SU-DHL-6 (cell line): ENCODE results near the gene KIF13A.

Source experiments
- H2AFZ ChIP-seq: fragments of 200-600 bp; sonication (generic); 2 replicates; pipeline ENCODE4 v1.6.1; 2014; ENCODE audit warnings: low read depth, mild to moderate bottlenecking, moderate library complexity, mixed read lengths, antibody characterized with exemption, low read length; ENCODE audit not compliant: severe bottlenecking
- H3F3A ChIP-seq: fragments of 200-600 bp; shearing (Covaris generic); 2 replicates; pipeline ENCODE4 v1.6.0; 2016; ENCODE audit warnings: antibody characterized with exemption, mild to moderate bottlenecking; ENCODE audit not compliant: insufficient read depth
- H3K27ac ChIP-seq: fragments of 200-600 bp; sonication (generic); 2 replicates; pipeline ENCODE4 v1.5.1; 2016; ENCODE audit warnings: low read depth, mild to moderate bottlenecking, low read length, moderate library complexity, mixed read lengths
- H3K27me3 ChIP-seq: fragments of 200-600 bp; sonication (generic), shearing (Covaris generic); 2 replicates; pipeline ENCODE4 v1.6.0; 2014; ENCODE audit warnings: mild to moderate bottlenecking, low read length
- H3K36me3 ChIP-seq: fragments of 200-600 bp; sonication (generic); 2 replicates; pipeline ENCODE4 v1.6.1; 2014; ENCODE audit warnings: mild to moderate bottlenecking, low read length, mixed read lengths
- H3K4me2 ChIP-seq: fragments of 300-600, 200-600 bp; shearing (Covaris generic), sonication (generic); 2 replicates; pipeline ENCODE4 v1.6.0; 2014; ENCODE audit warnings: low read length, low read depth, mild to moderate bottlenecking; ENCODE audit not compliant: poor library complexity, severe bottlenecking
- H3K4me3 ChIP-seq: fragments of 200-600 bp; sonication (generic); 2 replicates; pipeline ENCODE4 v1.5.1; 2014; ENCODE audit warnings: antibody characterized with exemption, low read length, mild to moderate bottlenecking, mixed read lengths; ENCODE audit not compliant: insufficient read depth, poor library complexity, severe bottlenecking
- H3K79me2 ChIP-seq: fragments of 200-600 bp; sonication (generic); 2 replicates; pipeline ENCODE4 v1.6.1; 2014; ENCODE audit warnings: mild to moderate bottlenecking, low read length, moderate library complexity; ENCODE audit not compliant: insufficient read depth
- H3K9ac ChIP-seq: fragments of 200-600 bp; sonication (generic); 2 replicates; pipeline ENCODE4 v1.7.0; 2014; ENCODE audit warnings: mild to moderate bottlenecking, low read length
- H3K9me2 ChIP-seq: fragments of 200-600 bp; sonication (generic); replicated peaks from 2 replicates; pipeline ENCODE4 v1.6.1; 2014; ENCODE audit warnings: low read length; ENCODE audit not compliant: insufficient read depth
- H3K9me3 ChIP-seq: fragments of 200-600 bp; sonication (generic); 2 replicates; pipeline ENCODE4 v1.6.1; 2014; ENCODE audit warnings: low read length, mixed read lengths; ENCODE audit not compliant: insufficient read depth
- H4K20me1 ChIP-seq: fragments of 200-600 bp; sonication (generic); 2 replicates; pipeline ENCODE4 v1.6.1; 2014; ENCODE audit warnings: low read depth, mild to moderate bottlenecking, antibody characterized with exemption, low read length, moderate library complexity, mixed read lengths
- EZH2phosphoT487 ChIP-seq: fragments of 200-600 bp; sonication (generic), shearing (Covaris generic); conservative IDR thresholded peaks from 2 replicates; pipeline ENCODE4 v1.6.1; 2018; ENCODE audit warnings: mild to moderate bottlenecking, antibody characterized with exemption, low read length, moderate library complexity, mixed read lengths
- TF ChIP-seq, protein P1 (sequence below): fragments of 200-600 bp; sonication (generic); IDR thresholded peaks from one replicate; pipeline ENCODE4 v1.5.1; 2017; ENCODE audit warnings: antibody characterized with exemption, mild to moderate bottlenecking, low read length, moderate library complexity; ENCODE audit not compliant: insufficient read depth, poor library complexity, severe bottlenecking

KIF13A gene

DNA sequence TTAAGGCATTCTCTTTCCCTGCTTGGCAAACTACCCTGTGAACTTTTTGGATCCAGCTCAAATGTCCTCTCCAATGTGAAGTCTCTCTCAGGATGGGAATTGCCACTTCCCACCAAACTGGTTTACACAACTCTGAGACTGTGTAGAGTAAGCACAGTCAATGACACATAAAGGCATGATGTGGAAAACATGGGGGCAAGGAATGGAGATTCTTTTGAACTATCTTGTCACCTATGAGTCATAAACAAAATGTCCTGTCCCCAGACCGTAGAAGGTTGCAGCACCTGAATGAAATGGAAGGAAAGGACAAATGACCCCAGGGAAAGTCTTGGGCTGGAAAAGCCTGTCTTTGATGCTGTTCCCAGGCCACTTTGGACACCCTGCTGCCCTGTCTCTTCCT, 11.0 kb upstream of the KIF13A start:
- H3K9me3 ChIP-seq = no peaks in the 10 kb centered on the region
- H3K4me2 ChIP-seq = no peak overlapping the region
- H3K79me2 ChIP-seq = no peaks in the 10 kb centered on the region
- H2AFZ ChIP-seq = no peak overlapping the region
- no peak for TF ChIP-seq EZH2phosphoT487
- TF ChIP-seq, protein P1, sequence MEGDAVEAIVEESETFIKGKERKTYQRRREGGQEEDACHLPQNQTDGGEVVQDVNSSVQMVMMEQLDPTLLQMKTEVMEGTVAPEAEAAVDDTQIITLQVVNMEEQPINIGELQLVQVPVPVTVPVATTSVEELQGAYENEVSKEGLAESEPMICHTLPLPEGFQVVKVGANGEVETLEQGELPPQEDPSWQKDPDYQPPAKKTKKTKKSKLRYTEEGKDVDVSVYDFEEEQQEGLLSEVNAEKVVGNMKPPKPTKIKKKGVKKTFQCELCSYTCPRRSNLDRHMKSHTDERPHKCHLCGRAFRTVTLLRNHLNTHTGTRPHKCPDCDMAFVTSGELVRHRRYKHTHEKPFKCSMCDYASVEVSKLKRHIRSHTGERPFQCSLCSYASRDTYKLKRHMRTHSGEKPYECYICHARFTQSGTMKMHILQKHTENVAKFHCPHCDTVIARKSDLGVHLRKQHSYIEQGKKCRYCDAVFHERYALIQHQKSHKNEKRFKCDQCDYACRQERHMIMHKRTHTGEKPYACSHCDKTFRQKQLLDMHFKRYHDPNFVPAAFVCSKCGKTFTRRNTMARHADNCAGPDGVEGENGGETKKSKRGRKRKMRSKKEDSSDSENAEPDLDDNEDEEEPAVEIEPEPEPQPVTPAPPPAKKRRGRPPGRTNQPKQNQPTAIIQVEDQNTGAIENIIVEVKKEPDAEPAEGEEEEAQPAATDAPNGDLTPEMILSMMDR = no peak
- H3K27ac ChIP-seq = no peak overlapping the region
- H3K36me3 ChIP-seq = no peaks in the 10 kb centered on the region
- no peak overlapping the region for H3K4me3 ChIP-seq
- H3K27me3 ChIP-seq = no peaks in the 10 kb centered on the region
- no peaks in the 10 kb centered on the region for H3F3A ChIP-seq
- H4K20me1 ChIP-seq = no peaks in the 10 kb centered on the region
- no peak overlapping the region for H3K9ac ChIP-seq
- H3K9me2 ChIP-seq = no peaks in the 10 kb centered on the region

DNA sequence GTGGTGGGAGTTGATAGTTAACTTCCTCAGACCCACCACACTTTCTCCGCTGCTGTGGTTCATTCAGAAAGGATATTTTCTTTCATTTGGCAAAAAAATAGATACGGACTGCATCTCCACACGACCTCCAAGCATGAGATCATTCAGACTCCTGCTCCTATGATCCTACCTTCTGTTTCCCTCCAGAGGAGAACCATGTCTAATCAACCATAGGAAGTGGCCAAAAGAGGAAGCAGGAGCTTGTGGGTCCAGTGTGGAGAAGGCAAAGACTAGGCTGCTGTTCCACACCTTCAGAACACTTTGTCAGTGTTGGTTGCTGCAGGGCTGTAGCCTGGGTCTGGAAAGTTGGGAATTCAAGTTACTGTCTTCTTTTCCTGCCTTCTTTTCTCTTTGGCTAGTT, 10.6 kb upstream of the KIF13A start:
- no peak overlapping the region for H3K27ac ChIP-seq
- H3K36me3 ChIP-seq = no peaks in the 10 kb centered on the region
- H3K4me3 ChIP-seq = no peak overlapping the region
- TF ChIP-seq EZH2phosphoT487 = no peak
- TF ChIP-seq, protein P1 = no peak
- H4K20me1 ChIP-seq = no peaks in the 10 kb centered on the region
- H3K9me2 ChIP-seq = no peaks in the 10 kb centered on the region
- no peaks in the 10 kb centered on the region for H3K27me3 ChIP-seq
- H3F3A ChIP-seq = no peaks in the 10 kb centered on the region
- no peak overlapping the region for H3K9ac ChIP-seq
- no peak overlapping the region for H3K4me2 ChIP-seq
- no peaks in the 10 kb centered on the region for H3K79me2 ChIP-seq
- H3K9me3 ChIP-seq = no peaks in the 10 kb centered on the region
- no peak overlapping the region for H2AFZ ChIP-seq

DNA sequence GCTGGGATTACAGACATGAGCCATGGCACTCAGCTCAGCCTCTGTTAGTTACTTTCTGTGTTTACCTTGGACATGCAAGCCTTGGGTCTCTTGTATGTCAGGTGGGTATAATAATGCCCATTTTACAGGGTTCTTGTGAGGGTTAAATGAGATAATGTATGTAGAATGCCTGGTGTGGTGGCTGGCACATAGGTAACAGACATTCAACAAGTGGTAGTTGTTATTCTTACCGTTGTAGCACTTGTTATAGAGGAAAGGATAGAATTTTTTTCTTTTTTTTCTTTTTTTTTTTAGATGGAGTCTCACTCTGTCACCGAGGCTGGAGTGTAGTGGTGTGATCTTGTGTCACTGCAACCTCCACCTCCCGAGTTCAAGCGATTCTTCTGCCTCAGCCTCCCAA, 8.0 kb upstream of the KIF13A start:
- H3K36me3 ChIP-seq = no peaks in the 10 kb centered on the region
- no peak overlapping the region for H3K27ac ChIP-seq
- H3K4me2 ChIP-seq = no peak overlapping the region
- H3K9me3 ChIP-seq = no peaks in the 10 kb centered on the region
- no peak overlapping the region for H3K9ac ChIP-seq
- H3K27me3 ChIP-seq = no peaks in the 10 kb centered on the region
- TF ChIP-seq, protein P1 = no peak
- TF ChIP-seq EZH2phosphoT487 = no peak
- no peaks in the 10 kb centered on the region for H3F3A ChIP-seq
- H2AFZ ChIP-seq = no peak overlapping the region
- H3K9me2 ChIP-seq = no peaks in the 10 kb centered on the region
- H3K4me3 ChIP-seq = no peak overlapping the region
- no peaks in the 10 kb centered on the region for H4K20me1 ChIP-seq
- H3K79me2 ChIP-seq = no peaks in the 10 kb centered on the region
